Measurements from ENCODE around the gene FURIN.
A peak's percentile ranks its signal among the peaks of the same experiment; 100 is the strongest.

FURIN gene

GRCh38 chr15:90872486-90873184 is 4.2 kb downstream of the FURIN start (continued):
- no peak for TF ChIP-seq ZNF585B (tag by site-specific recombination; IDR thresholded peaks at IDR 0.05)
- no peak for TF ChIP-seq SCRT2 (tag by site-specific recombination; IDR thresholded peaks at IDR 0.05)
- no peak for TF ChIP-seq ZNF121 (tag by site-specific recombination; IDR thresholded peaks at IDR 0.05)
- TF ChIP-seq KLF8 (tag by site-specific recombination; IDR thresholded peaks at IDR 0.05) = no peak
- TF ChIP-seq HOXD13 (CRISPR knock-in tag; IDR thresholded peaks at IDR 0.05; ENCODE audit: borderline replicate concordance) = no peak
- TF ChIP-seq ZNF391 (tag by site-specific recombination; IDR thresholded peaks at IDR 0.05; ENCODE audit: borderline replicate concordance, low read depth) = no peak
- TF ChIP-seq ZSCAN18 (tag by site-specific recombination; IDR thresholded peaks at IDR 0.05) = no peak

- TF ChIP-seq KLF8 (tag by site-specific recombination; IDR thresholded peaks at IDR 0.05) = no peak
- no peak for TF ChIP-seq ZNF18 (tag by site-specific recombination; IDR thresholded peaks at IDR 0.05)
- TF ChIP-seq ZNF112 (tag by site-specific recombination; IDR thresholded peaks at IDR 0.05) = no peak
- TF ChIP-seq ZNF23 (tag by site-specific recombination; IDR thresholded peaks at IDR 0.05; ENCODE audit: borderline replicate concordance) = no peak
- no peak for TF ChIP-seq ZBTB10 (tag by site-specific recombination; IDR thresholded peaks at IDR 0.05)
- no peak for TF ChIP-seq ZNF311 (tag by site-specific recombination; IDR thresholded peaks at IDR 0.05; ENCODE audit: borderline replicate concordance)
- TF ChIP-seq ZBTB1 (tag by site-specific recombination; IDR thresholded peaks at IDR 0.05) = no peak
- ChIA-PET CTCF (interaction anchor here (0.5 to 4.1 kb wide), 4 partner anchors 9 to 226 kb away, joined by 3 to 23 read pairs (median 6); partner anchors contain the start of gene UNC45A), POLR2A (interaction anchor here (0.6 to 1.9 kb wide), 4 partner anchors 17 to 640 kb away, joined by 3 to 7 read pairs (median 4); partner anchors contain the start of gene BLM)
- H3K9me3 ChIP-seq (ENCODE audit: control insufficient read depth, insufficient read depth, low read depth, low read length) = no peaks in the 10 kb centered on the region
- H3K4me3 ChIP-seq (ENCODE audit: low read depth, low read length) = no peak overlapping the region
- peaks cover 39% of the 10 kb centered on the region for H3K4me1 ChIP-seq (ENCODE audit: control insufficient read depth, insufficient read depth, low read length)
- H3K27ac ChIP-seq (ENCODE audit: extremely low read depth, low read depth, low read length) = peak overlapping the region; percentile 96
- H3K36me3 ChIP-seq (ENCODE audit: control insufficient read depth in 2 of 2, insufficient read depth in 1 of 2, low read length in 2 of 2) = peaks cover 8 to 36% of the 10 kb centered on the region in 2 experiments
These were observed 5.2 kb downstream of the FURIN start for GRCh38 chr15:90873488-90873997.

GRCh38 chr15:90873998-90874605 is 5.7 kb downstream of the FURIN start:
- Histone ChIP-seq H3K4me3 (ENCODE audit: low read depth, low read length) (no peak overlapping the region; the same call in 1 of the 2 replicates), H3K36me3 (ENCODE audit: control insufficient read depth in 2 of 2, insufficient read depth in 1 of 2, low read length in 2 of 2) (peaks cover 11 to 42% of the 10 kb centered on the region in 2 experiments), H3K9me3 (ENCODE audit: control insufficient read depth, insufficient read depth, low read depth, low read length) (no peaks in the 10 kb centered on the region), H3K27ac (ENCODE audit: extremely low read depth, low read depth, low read length) (peak overlapping the region; percentile 96), H3K4me1 (ENCODE audit: control insufficient read depth, insufficient read depth, low read length) (peaks cover 33% of the 10 kb centered on the region)
- ChIA-PET CTCF (interaction anchor here (0.5 to 4.1 kb wide), 4 partner anchors 8 to 226 kb away, joined by 3 to 23 read pairs (median 6); partner anchors contain the start of gene UNC45A), POLR2A (interaction anchor here (0.6 to 1.9 kb wide), 4 partner anchors 38 to 641 kb away, joined by 3 to 8 read pairs (median 6); partner anchors contain the start of gene BLM)
- 0 out of 2 replicates have a peak, but pooled peaks have one; percentile 14 for TF ChIP-seq ZNF423 (tag by site-specific recombination; IDR thresholded peaks at IDR 0.05)
- no peak for TF ChIP-seq SALL2 (tag by site-specific recombination; IDR thresholded peaks at IDR 0.05; ENCODE audit: borderline replicate concordance)
- TF ChIP-seq ZBTB20 (tag by site-specific recombination; IDR thresholded peaks at IDR 0.05) = peak; percentile 90; the same call in 1 of the 2 replicates
- peak; percentile 88 for TF ChIP-seq GLIS2 (tag by site-specific recombination; IDR thresholded peaks at IDR 0.05)
- TF ChIP-seq BCL11A (tag by site-specific recombination; IDR thresholded peaks at IDR 0.05; ENCODE audit: low read depth) = no peak
- TF ChIP-seq ZIC2 (tag by site-specific recombination; IDR thresholded peaks at IDR 0.05) = peak; percentile 52; the same call in 1 of the 2 replicates
- peak; percentile 88 for TF ChIP-seq PATZ1 (tag by site-specific recombination; IDR thresholded peaks at IDR 0.05)
- TF ChIP-seq ZNF571 (tag by site-specific recombination; IDR thresholded peaks at IDR 0.05) = no peak
- TF ChIP-seq KLF1 (tag by site-specific recombination; IDR thresholded peaks at IDR 0.05) = peak; percentile 40; the same call in 1 of the 2 replicates
- TF ChIP-seq ZNF121 (tag by site-specific recombination; IDR thresholded peaks at IDR 0.05) = peak; percentile 87
- peak; percentile 53 for TF ChIP-seq EGR2 (tag by site-specific recombination; IDR thresholded peaks at IDR 0.05; ENCODE audit: low read depth)
- peak; percentile 30; the same call in 1 of the 2 replicates for TF ChIP-seq TRIM28 (IDR thresholded peaks at IDR 0.05; ENCODE audit: borderline replicate concordance, low read length)

Measured in HEK293 (cell line).